Neural cell (in vitro differentiated cells): ENCODE results near the gene ACTA2.

ENCODE experiments used
- EP300 ChIP-seq: fragments of 450-650 bp; conservative IDR thresholded peaks from 2 replicates; pipeline ENCODE4 v1.6.1; 2014; ENCODE audit warnings: antibody characterized with exemption, mild to moderate bottlenecking, moderate library complexity; ENCODE audit not compliant: poor library complexity, severe bottlenecking
- EZH2 ChIP-seq: fragments of 200-600, 300-800 bp; shearing (Covaris generic), sonication (generic); IDR thresholded peaks from 2 replicates; pipeline ENCODE4 v1.6.1; 2014; ENCODE audit warnings: antibody characterized with exemption, low read length, borderline replicate concordance, mild to moderate bottlenecking; ENCODE audit not compliant: insufficient read depth, poor library complexity, severe bottlenecking
- POLR2AphosphoS5 ChIP-seq: IDR thresholded peaks from 2 replicates; pipeline ENCODE4 v1.6.1; 2012
- RAD21 ChIP-seq: fragments of 450-650 bp; conservative IDR thresholded peaks from 2 replicates; pipeline ENCODE4 v1.6.1; 2014; ENCODE audit warnings: antibody characterized with exemption, mild to moderate bottlenecking, moderate library complexity
- TF ChIP-seq, protein P1 (sequence below): IDR thresholded peaks from 2 replicates; pipeline ENCODE4 v1.6.1; 2012; ENCODE audit warnings: borderline replicate concordance

DNA sequence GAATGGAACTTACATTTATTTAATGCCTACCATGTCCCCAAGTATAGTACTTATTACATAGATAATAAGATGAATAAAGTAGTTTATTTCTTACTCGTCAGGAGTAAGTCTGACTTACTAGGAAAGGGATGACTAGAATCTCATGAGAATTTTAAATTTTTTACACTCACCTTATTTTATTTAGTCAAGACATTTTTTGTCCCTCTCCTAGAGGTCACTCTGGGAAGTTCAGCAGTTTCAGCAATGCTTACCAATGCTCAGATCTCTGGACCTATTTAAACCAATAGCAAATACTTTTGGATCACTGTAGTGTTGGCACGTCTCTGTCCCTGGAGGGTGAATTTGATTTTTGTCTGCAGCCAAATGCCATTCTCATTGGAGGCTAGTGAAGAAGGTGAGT lies 10.7 kb upstream of the ACTA2 start:
- TF ChIP-seq, protein P1, sequence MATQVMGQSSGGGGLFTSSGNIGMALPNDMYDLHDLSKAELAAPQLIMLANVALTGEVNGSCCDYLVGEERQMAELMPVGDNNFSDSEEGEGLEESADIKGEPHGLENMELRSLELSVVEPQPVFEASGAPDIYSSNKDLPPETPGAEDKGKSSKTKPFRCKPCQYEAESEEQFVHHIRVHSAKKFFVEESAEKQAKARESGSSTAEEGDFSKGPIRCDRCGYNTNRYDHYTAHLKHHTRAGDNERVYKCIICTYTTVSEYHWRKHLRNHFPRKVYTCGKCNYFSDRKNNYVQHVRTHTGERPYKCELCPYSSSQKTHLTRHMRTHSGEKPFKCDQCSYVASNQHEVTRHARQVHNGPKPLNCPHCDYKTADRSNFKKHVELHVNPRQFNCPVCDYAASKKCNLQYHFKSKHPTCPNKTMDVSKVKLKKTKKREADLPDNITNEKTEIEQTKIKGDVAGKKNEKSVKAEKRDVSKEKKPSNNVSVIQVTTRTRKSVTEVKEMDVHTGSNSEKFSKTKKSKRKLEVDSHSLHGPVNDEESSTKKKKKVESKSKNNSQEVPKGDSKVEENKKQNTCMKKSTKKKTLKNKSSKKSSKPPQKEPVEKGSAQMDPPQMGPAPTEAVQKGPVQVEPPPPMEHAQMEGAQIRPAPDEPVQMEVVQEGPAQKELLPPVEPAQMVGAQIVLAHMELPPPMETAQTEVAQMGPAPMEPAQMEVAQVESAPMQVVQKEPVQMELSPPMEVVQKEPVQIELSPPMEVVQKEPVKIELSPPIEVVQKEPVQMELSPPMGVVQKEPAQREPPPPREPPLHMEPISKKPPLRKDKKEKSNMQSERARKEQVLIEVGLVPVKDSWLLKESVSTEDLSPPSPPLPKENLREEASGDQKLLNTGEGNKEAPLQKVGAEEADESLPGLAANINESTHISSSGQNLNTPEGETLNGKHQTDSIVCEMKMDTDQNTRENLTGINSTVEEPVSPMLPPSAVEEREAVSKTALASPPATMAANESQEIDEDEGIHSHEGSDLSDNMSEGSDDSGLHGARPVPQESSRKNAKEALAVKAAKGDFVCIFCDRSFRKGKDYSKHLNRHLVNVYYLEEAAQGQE = no peak
- TF ChIP-seq EP300 = no peak
- TF ChIP-seq RAD21 = no peak
- no peak for TF ChIP-seq EZH2
- TF ChIP-seq POLR2AphosphoS5 = no peak
